ENCODE data around the gene IBA57. TPM values are rescaled to one million over a fixed set of nuclear protein-coding genes. Genes with fewer than 3 reads are reported as not detected.
"Not testable (repeated sequence)": the region's sequence is repeated elsewhere in the genome, so short reads cannot be mapped to it uniquely, and the experiment has no call there.

Gene IBA57
- total and polyA plus RNA-seq, 4 donors, result 0.95 to 11.1 (median 4.8) TPM

DNA sequence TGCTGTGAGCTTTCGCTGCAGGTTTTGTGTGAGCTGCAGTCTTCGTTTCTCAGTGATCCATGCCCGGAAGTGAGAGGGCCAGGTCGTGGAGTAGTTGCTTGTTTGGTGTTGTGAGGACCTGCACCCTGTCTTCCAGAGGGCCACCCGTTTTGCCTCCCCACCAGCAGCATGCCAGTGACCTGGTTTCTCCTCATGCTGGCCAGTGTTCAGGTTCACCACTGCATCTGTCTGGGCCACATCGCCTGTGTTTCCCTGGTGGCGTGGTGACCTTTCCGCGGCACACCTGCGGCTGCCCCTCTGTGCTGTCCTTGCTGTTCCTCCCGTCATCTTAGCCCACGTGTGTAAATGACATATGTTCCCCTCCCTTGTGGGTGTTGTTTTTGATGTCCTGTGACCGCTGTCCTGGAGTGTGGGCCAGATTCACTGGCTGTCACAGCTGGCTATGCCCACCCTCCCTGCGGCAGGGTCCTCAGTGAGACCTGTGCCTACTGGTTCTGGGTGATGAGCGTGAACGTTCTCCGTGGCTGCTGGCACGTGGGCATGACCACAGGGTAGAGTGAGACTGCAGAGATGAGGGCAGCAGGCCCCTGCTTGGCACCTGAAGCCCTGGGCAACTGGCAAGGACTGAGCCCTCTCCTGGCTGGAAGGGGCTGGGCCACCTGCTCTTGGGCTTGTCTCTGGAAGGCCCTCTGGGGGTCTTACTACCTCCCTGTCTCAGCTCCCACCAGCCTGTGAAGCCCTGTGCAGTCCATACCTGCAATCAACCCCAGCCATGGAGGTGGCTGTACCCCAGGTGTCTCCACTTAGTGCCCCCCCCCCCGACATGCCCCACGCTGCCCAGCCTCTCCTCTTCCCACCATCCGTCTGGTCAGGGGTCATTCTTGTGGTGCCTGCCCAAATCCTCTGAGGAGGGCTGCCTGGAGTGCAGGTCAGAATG, 7.3 kb downstream of the IBA57 start:
- 85 to 86% methylated on average over 21 of the region's 21 CpGs for WGBS, 2 donors
- no peaks in the 10 kb centered on the region for H3K4me1 ChIP-seq (ENCODE audit: control insufficient read depth in 1 of 2, insufficient read depth in 2 of 2, low read length in 2 of 2)
- H3K9me3 ChIP-seq (ENCODE audit: control insufficient read depth, low read length), result no peaks in the 10 kb centered on the region
- H3K27me3 ChIP-seq (ENCODE audit: control insufficient read depth in 1 of 2, insufficient read depth in 2 of 2, low read length in 1 of 2), result no peaks in the 10 kb centered on the region
- no peak overlapping the region for H3K4me3 ChIP-seq (ENCODE audit: low read length in 2 of 2)
- H3K36me3 ChIP-seq (ENCODE audit: control insufficient read depth in 1 of 2, insufficient read depth in 2 of 2, low read length in 1 of 2), result no peaks in the 10 kb centered on the region
- intact Hi-C loops (cut with DNase I), result no loop called here
- DNase-seq (peak in 1 of 2 donors; percentile 60), ATAC-seq (ENCODE audit: low FRiP score) (no peak)
- no peak overlapping the region for H3K27ac ChIP-seq (ENCODE audit: low read depth in 1 of 2, low read length in 2 of 2)

DNA sequence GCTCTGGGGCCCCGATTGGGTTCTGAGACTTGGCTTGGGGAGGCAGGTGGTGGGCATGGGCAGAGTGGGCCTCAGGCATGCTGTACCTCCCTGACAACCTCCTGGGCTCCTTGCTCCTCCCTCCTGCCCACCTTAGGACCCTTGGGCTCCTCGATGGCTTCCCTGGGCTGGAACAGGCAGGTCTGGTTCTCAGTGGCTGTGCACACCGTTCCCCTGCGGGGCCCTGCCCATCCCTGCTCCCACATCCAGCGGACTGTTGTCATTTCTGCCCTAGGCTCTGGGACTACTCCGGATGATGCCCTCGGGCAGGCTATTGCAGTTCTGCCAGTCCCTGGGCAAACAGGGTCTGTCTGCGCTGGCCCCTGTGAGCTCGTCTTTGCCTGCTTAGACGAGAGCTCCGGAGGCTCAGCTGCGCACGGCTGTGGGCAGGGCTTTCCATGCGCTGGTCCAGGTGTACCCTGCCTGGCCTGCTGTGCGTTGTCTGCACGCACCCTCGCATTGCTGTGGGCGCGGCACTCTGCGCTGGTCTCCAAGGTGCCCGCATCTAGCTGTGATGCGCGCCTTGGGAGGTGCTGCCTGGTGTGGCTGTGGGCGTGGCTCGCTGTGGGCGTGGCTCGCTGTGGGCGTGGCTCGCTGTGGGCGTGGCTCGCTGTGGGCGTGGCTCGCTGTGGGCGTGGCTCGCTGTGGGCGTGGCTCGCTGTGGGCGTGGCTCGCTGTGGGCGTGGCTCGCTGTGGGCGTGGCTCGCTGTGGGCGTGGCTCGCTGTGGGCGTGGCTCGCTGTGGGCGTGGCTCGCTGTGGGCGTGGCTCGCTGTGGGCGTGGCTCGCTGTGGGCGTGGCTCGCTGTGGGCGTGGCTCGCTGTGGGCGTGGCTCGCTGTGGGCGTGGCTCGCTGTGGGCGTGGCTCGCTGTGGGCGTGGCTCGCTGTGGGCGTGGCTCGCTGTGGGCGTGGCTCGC, 8.2 kb downstream of the IBA57 start:
- H3K4me3 ChIP-seq (ENCODE audit: low read length in 2 of 2); H3K9me3 ChIP-seq (ENCODE audit: control insufficient read depth, low read length); H3K36me3 ChIP-seq (ENCODE audit: control insufficient read depth in 1 of 2, insufficient read depth in 2 of 2, low read length in 1 of 2); H3K27me3 ChIP-seq (ENCODE audit: control insufficient read depth in 1 of 2, insufficient read depth in 2 of 2, low read length in 1 of 2); H3K4me1 ChIP-seq (ENCODE audit: control insufficient read depth in 1 of 2, insufficient read depth in 2 of 2, low read length in 2 of 2); H3K27ac ChIP-seq (ENCODE audit: low read depth in 1 of 2, low read length in 2 of 2); intact Hi-C loops (cut with DNase I); ATAC-seq (ENCODE audit: low FRiP score); DNase-seq: not testable (repeated sequence)
- 57 to 61% methylated on average over 30 to 39 of the region's 69 CpGs for WGBS, 2 donors

DNA sequence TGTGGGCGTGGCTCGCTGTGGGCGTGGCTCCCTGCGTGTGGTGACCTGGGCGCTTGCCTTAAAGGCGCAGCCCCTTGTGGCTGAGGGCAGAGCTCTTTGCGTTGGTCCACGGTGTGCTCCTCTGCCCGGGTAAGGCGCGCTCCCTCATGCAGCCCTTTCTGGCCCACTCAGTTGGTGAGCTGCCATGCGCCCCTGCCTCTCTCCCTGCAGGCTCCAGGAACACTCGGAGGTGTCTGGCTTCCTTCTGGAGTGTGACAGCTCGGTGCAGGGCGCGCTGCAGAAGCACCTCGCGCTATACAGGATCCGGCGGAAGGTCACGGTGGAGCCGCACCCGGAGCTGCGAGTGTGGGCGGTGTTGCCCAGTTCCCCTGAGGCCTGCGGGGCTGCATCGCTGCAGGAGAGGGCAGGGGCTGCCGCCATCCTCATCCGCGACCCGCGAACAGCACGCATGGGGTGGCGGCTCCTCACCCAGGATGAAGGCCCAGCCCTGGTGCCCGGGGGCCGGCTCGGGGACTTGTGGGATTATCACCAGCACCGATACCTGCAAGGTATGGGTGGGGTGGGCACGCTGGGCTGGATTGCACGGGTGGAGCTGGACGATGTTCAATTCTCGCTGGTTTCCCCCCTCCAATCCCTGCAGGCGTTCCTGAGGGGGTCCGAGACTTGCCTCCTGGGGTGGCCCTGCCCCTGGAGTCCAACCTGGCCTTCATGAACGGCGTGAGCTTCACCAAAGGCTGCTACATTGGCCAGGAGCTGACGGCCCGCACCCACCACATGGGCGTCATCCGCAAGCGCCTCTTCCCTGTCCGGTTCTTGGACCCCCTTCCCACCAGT, 9.1 kb downstream of the IBA57 start:
- H3K4me1 ChIP-seq (ENCODE audit: control insufficient read depth in 1 of 2, insufficient read depth in 2 of 2, low read length in 2 of 2), result no peaks in the 10 kb centered on the region
- H3K27me3 ChIP-seq (ENCODE audit: control insufficient read depth in 1 of 2, insufficient read depth in 2 of 2, low read length in 1 of 2), result no peaks in the 10 kb centered on the region
- 85 to 90% methylated on average over 51 to 52 of the region's 52 CpGs for WGBS, 2 donors
- no peaks in the 10 kb centered on the region for H3K9me3 ChIP-seq (ENCODE audit: control insufficient read depth, low read length)
- H3K4me3 ChIP-seq (ENCODE audit: low read length in 2 of 2), result no peak overlapping the region
- intact Hi-C loops (cut with DNase I), result loop anchor here in 1 of 2 donors (5.0 kb wide), 1 partner anchor 47 kb away; no protein-coding TSS in a partner anchor
- no peaks in the 10 kb centered on the region for H3K36me3 ChIP-seq (ENCODE audit: control insufficient read depth in 1 of 2, insufficient read depth in 2 of 2, low read length in 1 of 2)
- H3K27ac ChIP-seq (ENCODE audit: low read depth in 1 of 2, low read length in 2 of 2), result no peak overlapping the region
- DNase-seq (no peak), ATAC-seq (ENCODE audit: low FRiP score) (no peak)

DNA sequence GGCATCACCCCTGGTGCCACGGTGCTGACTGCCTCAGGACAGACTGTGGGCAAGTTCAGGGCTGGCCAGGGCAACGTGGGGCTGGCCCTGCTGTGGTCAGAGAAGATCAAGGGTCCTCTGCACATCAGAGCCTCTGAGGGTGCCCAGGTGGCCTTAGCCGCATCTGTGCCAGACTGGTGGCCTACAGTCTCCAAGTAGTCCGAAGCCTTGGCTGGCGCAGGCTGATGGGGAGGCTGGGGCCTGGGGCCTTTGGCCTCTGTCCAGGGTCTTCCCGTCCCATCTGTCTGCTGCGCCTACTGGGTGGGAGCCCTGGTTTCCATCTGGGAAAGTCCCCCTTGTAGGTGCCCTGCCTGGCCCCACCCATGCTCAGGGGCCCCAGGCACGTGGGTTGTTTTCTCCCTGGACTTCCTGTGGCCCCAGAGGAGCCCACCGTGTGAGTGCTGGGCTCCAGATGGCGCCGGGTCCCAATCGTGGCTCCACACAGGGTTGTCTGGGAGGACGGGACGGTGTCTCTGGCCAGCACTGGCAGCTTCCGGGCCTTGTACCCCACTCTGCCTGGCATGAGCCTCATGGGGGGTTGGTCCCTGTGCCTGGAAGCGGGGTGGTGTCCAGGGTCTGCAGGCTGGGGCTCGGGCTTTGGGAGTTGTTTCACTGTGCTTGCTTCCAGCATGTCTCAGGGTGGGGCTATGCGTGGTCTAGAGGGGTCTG, 9.9 kb downstream of the IBA57 start:
- 91 to 92% methylated on average over 18 of the region's 18 CpGs for WGBS, 2 donors
- H3K36me3 ChIP-seq (ENCODE audit: control insufficient read depth in 1 of 2, insufficient read depth in 2 of 2, low read length in 1 of 2), result no peaks in the 10 kb centered on the region
- no peaks in the 10 kb centered on the region for H3K27me3 ChIP-seq (ENCODE audit: control insufficient read depth in 1 of 2, insufficient read depth in 2 of 2, low read length in 1 of 2)
- H3K4me1 ChIP-seq (ENCODE audit: control insufficient read depth in 1 of 2, insufficient read depth in 2 of 2, low read length in 2 of 2), result no peaks in the 10 kb centered on the region
- H3K4me3 ChIP-seq (ENCODE audit: low read length in 2 of 2), result no peak overlapping the region
- no peaks in the 10 kb centered on the region for H3K9me3 ChIP-seq (ENCODE audit: control insufficient read depth, low read length)
- ATAC-seq (ENCODE audit: low FRiP score) (no peak), DNase-seq (no peak)
- intact Hi-C loops (cut with DNase I), result loop anchor here in 1 of 2 donors (5.0 kb wide), 1 partner anchor 48 kb away; no protein-coding TSS in a partner anchor
- H3K27ac ChIP-seq (ENCODE audit: low read depth in 1 of 2, low read length in 2 of 2), result no peak overlapping the region

DNA sequence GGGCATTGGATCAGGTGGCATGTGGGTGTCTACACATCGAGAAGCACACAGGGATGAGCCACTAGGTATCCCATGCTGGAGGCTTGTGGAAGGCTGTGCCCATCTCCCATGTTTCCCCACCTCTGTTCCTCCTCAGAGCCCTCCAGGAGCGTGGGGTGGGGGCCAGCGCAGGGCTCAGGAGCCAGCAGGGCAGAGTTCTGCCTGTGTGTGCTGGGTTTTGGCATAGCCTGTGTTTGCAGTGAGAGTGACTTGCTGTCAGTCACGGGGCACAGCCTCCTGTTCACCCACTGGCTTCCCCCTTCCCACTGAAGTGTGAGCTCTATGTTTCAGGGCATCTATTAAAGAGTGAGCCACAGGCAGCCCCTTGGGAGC, 10.4 kb downstream of the IBA57 start:
- H3K9me3 ChIP-seq (ENCODE audit: control insufficient read depth, low read length), result no peaks in the 10 kb centered on the region
- H3K4me3 ChIP-seq (ENCODE audit: low read length in 2 of 2), result no peak overlapping the region
- ATAC-seq (ENCODE audit: low FRiP score) (no peak), DNase-seq (no peak)
- no peak overlapping the region for H3K27ac ChIP-seq (ENCODE audit: low read depth in 1 of 2, low read length in 2 of 2)
- intact Hi-C loops (cut with DNase I), result loop anchor here in 1 of 2 donors (5.0 kb wide), 1 partner anchor 49 kb away; no protein-coding TSS in a partner anchor
- no peaks in the 10 kb centered on the region for H3K36me3 ChIP-seq (ENCODE audit: control insufficient read depth in 1 of 2, insufficient read depth in 2 of 2, low read length in 1 of 2)
- 93 to 94% methylated on average over 4 of the region's 4 CpGs for WGBS, 2 donors
- H3K4me1 ChIP-seq (ENCODE audit: control insufficient read depth in 1 of 2, insufficient read depth in 2 of 2, low read length in 2 of 2), result no peaks in the 10 kb centered on the region
- H3K27me3 ChIP-seq (ENCODE audit: control insufficient read depth in 1 of 2, insufficient read depth in 2 of 2, low read length in 1 of 2), result no peaks in the 10 kb centered on the region

DNA sequence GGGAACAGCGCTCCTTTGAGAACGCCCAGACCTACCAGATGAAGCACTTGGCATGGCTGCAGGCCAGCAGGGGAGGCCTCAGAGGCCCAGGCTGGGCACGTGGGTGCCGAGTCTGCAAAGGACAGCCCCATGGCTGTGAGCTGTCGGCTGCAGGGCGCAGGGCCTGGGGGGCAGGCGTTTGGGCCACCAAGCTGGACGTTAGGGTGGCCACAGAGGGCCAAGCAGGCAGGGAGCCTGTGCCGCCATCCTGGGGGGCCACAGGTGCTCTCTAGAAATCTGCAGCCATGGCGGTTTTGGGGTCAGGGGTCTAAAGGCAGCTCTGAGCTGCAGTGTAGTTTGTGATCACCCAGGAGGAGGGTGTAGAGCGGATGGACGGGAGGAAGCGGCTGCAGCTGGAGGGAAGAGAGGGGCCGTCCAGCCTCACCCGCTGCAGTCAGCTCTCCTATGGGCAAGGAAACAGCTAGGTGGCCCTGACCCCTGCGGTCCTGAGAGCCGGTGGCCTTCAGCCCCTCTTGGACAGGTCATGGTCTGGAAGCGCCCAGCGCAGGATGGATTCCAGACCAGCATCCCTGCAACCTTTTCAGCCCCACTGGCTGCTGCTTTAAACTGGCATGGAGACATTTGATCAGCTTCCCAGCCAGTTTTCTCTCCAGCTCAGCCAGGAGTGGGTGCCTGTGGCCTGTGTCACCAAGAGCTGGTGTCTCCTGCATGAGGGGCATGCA, 11.0 kb downstream of the IBA57 start:
- Histone ChIP-seq H3K9me3 (ENCODE audit: control insufficient read depth, low read length) (no peaks in the 10 kb centered on the region), H3K36me3 (ENCODE audit: control insufficient read depth in 1 of 2, insufficient read depth in 2 of 2, low read length in 1 of 2) (no peaks in the 10 kb centered on the region), H3K4me1 (ENCODE audit: control insufficient read depth in 1 of 2, insufficient read depth in 2 of 2, low read length in 2 of 2) (no peaks in the 10 kb centered on the region), H3K27ac (ENCODE audit: low read depth in 1 of 2, low read length in 2 of 2) (no peak overlapping the region), H3K4me3 (ENCODE audit: low read length in 2 of 2) (no peak overlapping the region), H3K27me3 (ENCODE audit: control insufficient read depth in 1 of 2, insufficient read depth in 2 of 2, low read length in 1 of 2) (no peaks in the 10 kb centered on the region)
- ATAC-seq (ENCODE audit: low FRiP score), result no peak
- WGBS, 2 donors, result 90 to 92% methylated on average over 17 to 19 of the region's 19 CpGs
- intact Hi-C loops (cut with DNase I), result loop anchor here in 1 of 2 donors (5.0 kb wide), 1 partner anchor 49 kb away; no protein-coding TSS in a partner anchor
- DNase-seq, result no peak

DNA sequence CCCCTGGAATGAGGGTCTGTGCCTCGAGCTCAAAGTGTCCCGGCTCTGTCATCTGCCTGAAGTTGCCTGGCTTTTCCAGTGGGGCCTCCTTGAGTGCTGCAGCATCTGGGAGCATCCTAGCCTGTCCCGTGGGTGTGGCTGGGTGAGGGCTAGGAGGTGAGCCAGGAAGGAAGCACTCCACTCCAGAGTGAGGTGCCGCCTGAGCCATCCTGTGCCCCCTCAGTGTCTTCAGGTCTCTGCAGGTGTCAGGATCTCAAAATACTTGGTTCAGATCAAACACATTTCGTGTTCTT, 11.5 kb downstream of the IBA57 start:
- Histone ChIP-seq H3K36me3 (ENCODE audit: control insufficient read depth in 1 of 2, insufficient read depth in 2 of 2, low read length in 1 of 2) (no peaks in the 10 kb centered on the region), H3K4me3 (ENCODE audit: low read length in 2 of 2) (no peak overlapping the region), H3K27me3 (ENCODE audit: control insufficient read depth in 1 of 2, insufficient read depth in 2 of 2, low read length in 1 of 2) (no peaks in the 10 kb centered on the region), H3K9me3 (ENCODE audit: control insufficient read depth, low read length) (no peaks in the 10 kb centered on the region), H3K4me1 (ENCODE audit: control insufficient read depth in 1 of 2, insufficient read depth in 2 of 2, low read length in 2 of 2) (no peaks in the 10 kb centered on the region), H3K27ac (ENCODE audit: low read depth in 1 of 2, low read length in 2 of 2) (no peak overlapping the region)
- intact Hi-C loops (cut with DNase I), result loop anchor here in 1 of 2 donors (5.0 kb wide), 1 partner anchor 50 kb away; no protein-coding TSS in a partner anchor
- DNase-seq (no peak), ATAC-seq (ENCODE audit: low FRiP score) (no peak)
- 91 to 94% methylated on average over 5 of the region's 5 CpGs for WGBS, 2 donors
